Sigmoid colon (tissue), 4 donors: ENCODE data around the gene UBE2Q1.

Experiments used
- CTCF ChIP-seq, 4 experiments: fragments of 450-650 bp in 3 of 4; fragments of 200-600 bp in 1 of 4; IDR thresholded peaks; one replicate each; pipeline ENCODE4 v1.5.1; 2016 to 2019; ENCODE audit warnings: antibody characterized with exemption in 4 of 4, mild to moderate bottlenecking in 3 of 4, moderate library complexity in 2 of 4
- EP300 ChIP-seq, 4 donors: sonication (generic); formaldehyde crosslinking; IDR thresholded peaks; one replicate each; pipeline ENCODE4 v1.6.1; 2017; ENCODE audit warnings: antibody characterized with exemption in 4 of 4

- TF ChIP-seq EP300 (IDR thresholded peaks at IDR 0.05): no peak
- TF ChIP-seq CTCF (IDR thresholded peaks at IDR 0.05): no peak
Observed at GRCh38 chr1:154571964-154572288, 13.5 kb upstream of the UBE2Q1 start.
